IMR-90 (cell line): ENCODE results near the gene TUBGCP3. TPM values are rescaled to one million over a fixed set of nuclear protein-coding genes. Genes with fewer than 3 reads are reported as not detected.

Experiments used
- ATAC-seq: fragments of 200-7000 bp; cut with Tn5 transposase; 2 replicates; pipeline ENCODE4 v1.9.1; 2020; ENCODE audit warnings: low read depth, mild to moderate bottlenecking, moderate library complexity
- BruUV-seq: library from RNA; stranded (reverse); fragments of 400-500 nt; replicated peaks from 2 replicates; lab custom pipeline; 2021; lab: Mats Ljungman, UMichigan
- CTCF ChIA-PET: fragments of 300-600 bp; formaldehyde crosslinking; extraction: SDS; loops from one replicate; lab custom pipeline; 2021; ENCODE audit warnings: antibody characterized with exemption; lab: Yijun Ruan, JAX
- POLR2A ChIA-PET: fragments of 300-600 bp; sonication (Branson Sonifier 250); formaldehyde crosslinking; loops from one replicate; lab custom pipeline; 2022; ENCODE audit warnings: antibody characterized with exemption; ENCODE audit not compliant: unreplicated experiment; lab: Charles Lee
- DNase-seq: peaks from one replicate; pipeline ENCODE4 v3.0.0; 2013
- H2AFZ ChIP-seq: replicated peaks from 2 replicates; pipeline ENCODE3; 2013; ENCODE audit warnings: low read length, mild to moderate bottlenecking; ENCODE audit not compliant: poor library complexity
- H2AK5ac ChIP-seq: 2 replicates; pipeline ENCODE4 v1.6.1; 2013; ENCODE audit warnings: low read depth, low read length, inconsistent platforms
- H2AK9ac ChIP-seq: replicated peaks from 2 replicates; pipeline ENCODE3; 2013; ENCODE audit warnings: mild to moderate bottlenecking, low read depth, low read length, moderate library complexity; ENCODE audit not compliant: poor library complexity
- H2BK120ac ChIP-seq: 2 replicates; pipeline ENCODE4 v1.6.1; 2013; ENCODE audit warnings: low read depth, low read length, inconsistent platforms
- H2BK15ac ChIP-seq: 3 replicates; pipeline ENCODE4 v1.6.1; 2013; ENCODE audit warnings: low read depth, low read length, inconsistent platforms
- H2BK20ac ChIP-seq: 2 replicates; pipeline ENCODE4 v1.6.1; 2013; ENCODE audit warnings: low read depth, mild to moderate bottlenecking, inconsistent platforms, low read length, moderate library complexity
- H2BK5ac ChIP-seq: 2 replicates; pipeline ENCODE4 v1.6.1; 2013; ENCODE audit warnings: mild to moderate bottlenecking, low read depth, low read length, inconsistent platforms; ENCODE audit not compliant: poor library complexity, severe bottlenecking
- H3K14ac ChIP-seq: replicated peaks from 2 replicates; pipeline ENCODE4 v1.6.1; 2013; ENCODE audit warnings: low read depth, low read length, inconsistent platforms
- H3K18ac ChIP-seq: 2 replicates; pipeline ENCODE4 v1.6.1; 2013; ENCODE audit warnings: low read depth, low read length, control low read depth
- H3K23ac ChIP-seq: 2 replicates; pipeline ENCODE4 v1.6.1; 2013; ENCODE audit warnings: low read depth, low read length, inconsistent platforms
- H3K27ac ChIP-seq: 2 replicates; pipeline ENCODE4 v1.5.1; 2013; ENCODE audit warnings: mild to moderate bottlenecking, control low read depth, low read length; ENCODE audit not compliant: insufficient read depth
- H3K27me3 ChIP-seq: 2 replicates; pipeline ENCODE4 v1.6.1; 2013; ENCODE audit warnings: low read length; ENCODE audit not compliant: control insufficient read depth, insufficient read depth
- H3K36me3 ChIP-seq: 2 replicates; pipeline ENCODE4 v1.6.1; 2013; ENCODE audit warnings: low read length, mixed read lengths; ENCODE audit not compliant: control insufficient read depth, insufficient read depth
- H3K4ac ChIP-seq: 2 replicates; pipeline ENCODE4 v1.6.1; 2013; ENCODE audit warnings: low read depth, low read length, inconsistent platforms
- H3K4me1 ChIP-seq: 2 replicates; pipeline ENCODE4 v1.6.1; 2013; ENCODE audit warnings: low read length, mixed read lengths; ENCODE audit not compliant: control insufficient read depth, insufficient read depth
- H3K4me2 ChIP-seq: 2 replicates; pipeline ENCODE4 v1.6.1; 2013; ENCODE audit warnings: low read depth, mild to moderate bottlenecking, control low read depth, low read length, moderate library complexity
- H3K4me3 ChIP-seq: 2 replicates; pipeline ENCODE4 v1.5.1; 2013; ENCODE audit warnings: low read depth, mild to moderate bottlenecking, control low read depth, low read length, moderate library complexity; ENCODE audit not compliant: insufficient read depth
- H3K56ac ChIP-seq: 2 replicates; pipeline ENCODE4 v1.6.1; 2013; ENCODE audit warnings: low read length, inconsistent platforms; ENCODE audit not compliant: insufficient read depth; ENCODE audit errors: extremely low read depth
- H3K79me1 ChIP-seq, 2 experiments: 2 replicates each; pipeline ENCODE4 v1.6.1; 2013; ENCODE audit warnings: low read length in 2 of 2, inconsistent platforms in 1 of 2, low read depth in 1 of 2
- H3K9ac ChIP-seq: 2 replicates; pipeline ENCODE4 v1.6.1; 2013; ENCODE audit warnings: low read depth, low read length, control low read depth
- H3K9me1 ChIP-seq: 2 replicates; pipeline ENCODE4 v1.6.1; 2013; ENCODE audit warnings: low read length, inconsistent platforms; ENCODE audit not compliant: insufficient read depth
- H3K9me3 ChIP-seq: 2 replicates; pipeline ENCODE4 v1.6.1; 2013; ENCODE audit warnings: low read length; ENCODE audit not compliant: control insufficient read depth, insufficient read depth
- H4K20me1 ChIP-seq: 2 replicates; pipeline ENCODE4 v1.6.1; 2013; ENCODE audit warnings: low read length, inconsistent platforms; ENCODE audit not compliant: insufficient read depth
- H4K5ac ChIP-seq: 2 replicates; pipeline ENCODE4 v1.6.1; 2013; ENCODE audit warnings: mild to moderate bottlenecking, low read depth, low read length, control low read depth
- H4K8ac ChIP-seq, 2 experiments: 2 replicates each; pipeline ENCODE4 v1.6.1; 2013; ENCODE audit warnings: low read depth in 2 of 2, low read length in 2 of 2, control low read depth in 1 of 2, inconsistent platforms in 1 of 2
- H4K91ac ChIP-seq: 2 replicates; pipeline ENCODE4 v1.6.1; 2013; ENCODE audit warnings: low read depth, low read length, inconsistent platforms; ENCODE audit not compliant: insufficient read depth
- CEBPB ChIP-seq: IDR thresholded peaks from 2 replicates; pipeline ENCODE4 v1.6.1; 2012; ENCODE audit warnings: low read depth, low read length, improper control_type of control experiment
- CHD1 ChIP-seq: IDR thresholded peaks from 2 replicates; pipeline ENCODE4 v1.6.1; 2012; ENCODE audit warnings: low read depth, low read length, improper control_type of control experiment
- MAZ ChIP-seq: IDR thresholded peaks from 2 replicates; pipeline ENCODE4 v1.6.1; 2012; ENCODE audit warnings: low read depth, mild to moderate bottlenecking, low read length, improper control_type of control experiment, moderate library complexity, borderline replicate concordance
- NFE2L2 ChIP-seq: fragments of 150-350 bp; IDR thresholded peaks from 2 replicates; pipeline ENCODE4 v1.6.1; 2016; ENCODE audit warnings: low read depth, mild to moderate bottlenecking, low read length
- POLR2A ChIP-seq: IDR thresholded peaks from 2 replicates; pipeline ENCODE4 v1.6.1; 2012; ENCODE audit warnings: mild to moderate bottlenecking, low read depth, low read length
- RAD21 ChIP-seq: IDR thresholded peaks from 2 replicates; pipeline ENCODE4 v1.6.1; 2012; ENCODE audit warnings: low read length, improper control_type of control experiment
- RCOR1 ChIP-seq: IDR thresholded peaks from 2 replicates; pipeline ENCODE4 v1.6.1; 2012; ENCODE audit warnings: mild to moderate bottlenecking, low read length, improper control_type of control experiment; ENCODE audit not compliant: insufficient replicate concordance
- RFX5 ChIP-seq: IDR thresholded peaks from 2 replicates; pipeline ENCODE4 v1.8.0; 2012; ENCODE audit warnings: low read depth, mild to moderate bottlenecking, low read length, moderate library complexity
- WGBS, 2 experiments: methylation state at CpG; one replicate each; pipeline versions ENCODE4 v1.1.5 to v1.1.7; 2013; ENCODE audit warnings: missing lambda C conversion rate in 2 of 2; ENCODE audit not compliant: insufficient read length in 1 of 2; ENCODE audit errors: extremely low coverage in 2 of 2; 5-methylcytosine and 5-hydroxymethylcytosine counted together
- dilution Hi-C: fragments of 300-500 bp; cut with HindIII; formaldehyde crosslinking; loops from one replicate; pipeline ENCODE4 v1.14.3; 2018; ENCODE audit warnings: low sequenced_read_pairs; ENCODE audit not compliant: unreplicated experiment
- in situ Hi-C: fragments of 300-500 bp; cut with MboI; formaldehyde crosslinking; loops from 3 replicates; pipeline ENCODE4 v1.14.3; 2019; ENCODE audit warnings: low sequenced_read_pairs, inconsistent platforms, mixed read lengths
- intact Hi-C: fragments of 100-400 bp; cut with micrococcal nuclease; formaldehyde crosslinking; loops from 2 replicates; pipeline ENCODE4 v1.10.0; 2022
- polyA plus RNA-seq, 3 experiments: library from polyadenylated mRNA; depleted of rRNA; stranded (reverse); fragments of >200 nt; gene quantifications; 2 replicates each; pipeline ENCODE4 v1.2.3, GENCODE V29; 2012; ENCODE audit warnings: low replicate concordance in 1 of 3
- total RNA-seq: library from RNA; depleted of rRNA; stranded (reverse); fragments of >200 nt; gene quantifications from 2 replicates; pipeline ENCODE4 v1.2.3, GENCODE V29; 2012
- TF ChIP-seq, protein P1 (sequence below): fragments of 150-350 bp; IDR thresholded peaks from 2 replicates; pipeline ENCODE4 v1.6.1; 2016; ENCODE audit warnings: low read depth, mild to moderate bottlenecking, low read length, moderate library complexity, borderline replicate concordance
- TF ChIP-seq, protein P2 (sequence below): fragments of 150-350 bp; IDR thresholded peaks from 2 replicates; pipeline ENCODE4 v1.6.1; 2017; ENCODE audit warnings: mild to moderate bottlenecking, antibody characterized with exemption, low read length, low read depth
- TF ChIP-seq, protein P3 (sequence below): conservative IDR thresholded peaks from 2 replicates; pipeline ENCODE4 v1.5.1; 2012; ENCODE audit warnings: mild to moderate bottlenecking, low read depth, low read length, improper control_type of control experiment

Gene TUBGCP3
- total and polyA plus RNA-seq, 2 of the 4 experiments (the other 2 are of a cell fraction), result 16.0 to 17.8 TPM

GRCh38 chr13:112606109-112607001 lies 18.4 kb upstream of the TUBGCP3 start (continued):
- no peak for TF ChIP-seq RCOR1
- TF ChIP-seq CEBPB, result no peak
- TF ChIP-seq MAZ, result peak; percentile 61; the same call in 1 of the 2 replicates
- TF ChIP-seq NFE2L2, result no peak

- Histone ChIP-seq H2BK20ac (no peak overlapping the region), H3K79me1 (no peaks in the 10 kb centered on the region), H3K18ac (no peak overlapping the region), H2AFZ (peak overlapping the region; percentile 59), H4K8ac (peak overlapping the region; percentile 1 to 51; a peak in 1 of 4 replicates), H3K4ac (no peak overlapping the region), H2AK5ac (0 out of 2 replicates have a peak overlapping the region, but pooled peaks have one; percentile 32), H2BK5ac (no peak overlapping the region), H3K23ac (no peak overlapping the region), H3K4me3 (no peak overlapping the region), H3K14ac (no peak overlapping the region), H2AK9ac (peak overlapping the region; percentile 1), H3K4me1 (no peaks in the 10 kb centered on the region; the same call in 1 of the 2 replicates), H3K9ac (no peak overlapping the region), H4K20me1 (no peaks in the 10 kb centered on the region), H3K56ac (no peak overlapping the region), H3K9me3 (no peaks in the 10 kb centered on the region), H3K27me3 (peaks cover 13% of the 10 kb centered on the region), H3K36me3 (no peaks in the 10 kb centered on the region), H3K9me1 (no peaks in the 10 kb centered on the region), H2BK15ac (no peak overlapping the region), H2BK120ac (no peak overlapping the region), H4K5ac (no peak overlapping the region), H3K27ac (no peak overlapping the region), H4K91ac (no peak overlapping the region), H3K4me2 (peak overlapping the region; percentile 93; the same call in 1 of the 2 replicates)
- ChIA-PET CTCF (interaction anchor here (0.6 to 1.0 kb wide), 4 partner anchors 9 to 268 kb away, joined by 3 read pairs; no protein-coding TSS in a partner anchor), POLR2A (no interaction called here)
- intact Hi-C loops, result loop anchor here (10.0 kb wide), 1 partner anchor 91 kb away; no protein-coding TSS in a partner anchor
- dilution Hi-C loops, result no loop called here
- no TSS peak for BruUV-seq
- ATAC-seq, result no peak
- in situ Hi-C loops, result loop anchor here (5.0 to 25.0 kb wide), 2 partner anchors 518 to 1133 kb away; no protein-coding TSS in a partner anchor
- no peak for DNase-seq
- 100% methylated on average over 5 of the region's 18 CpGs; no CpG with 5 or more reads in 1 of the 2 experiments for WGBS, 2 experiments
- TF ChIP-seq CHD1, result no peak
- no peak for TF ChIP-seq POLR2A
- TF ChIP-seq, protein P1, sequence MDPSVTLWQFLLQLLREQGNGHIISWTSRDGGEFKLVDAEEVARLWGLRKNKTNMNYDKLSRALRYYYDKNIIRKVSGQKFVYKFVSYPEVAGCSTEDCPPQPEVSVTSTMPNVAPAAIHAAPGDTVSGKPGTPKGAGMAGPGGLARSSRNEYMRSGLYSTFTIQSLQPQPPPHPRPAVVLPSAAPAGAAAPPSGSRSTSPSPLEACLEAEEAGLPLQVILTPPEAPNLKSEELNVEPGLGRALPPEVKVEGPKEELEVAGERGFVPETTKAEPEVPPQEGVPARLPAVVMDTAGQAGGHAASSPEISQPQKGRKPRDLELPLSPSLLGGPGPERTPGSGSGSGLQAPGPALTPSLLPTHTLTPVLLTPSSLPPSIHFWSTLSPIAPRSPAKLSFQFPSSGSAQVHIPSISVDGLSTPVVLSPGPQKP, result no peak
- TF ChIP-seq, protein P2, sequence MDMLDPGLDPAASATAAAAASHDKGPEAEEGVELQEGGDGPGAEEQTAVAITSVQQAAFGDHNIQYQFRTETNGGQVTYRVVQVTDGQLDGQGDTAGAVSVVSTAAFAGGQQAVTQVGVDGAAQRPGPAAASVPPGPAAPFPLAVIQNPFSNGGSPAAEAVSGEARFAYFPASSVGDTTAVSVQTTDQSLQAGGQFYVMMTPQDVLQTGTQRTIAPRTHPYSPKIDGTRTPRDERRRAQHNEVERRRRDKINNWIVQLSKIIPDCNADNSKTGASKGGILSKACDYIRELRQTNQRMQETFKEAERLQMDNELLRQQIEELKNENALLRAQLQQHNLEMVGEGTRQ, result no peak
- TF ChIP-seq MAZ, result no peak
- TF ChIP-seq RFX5, result no peak
- no peak for TF ChIP-seq RAD21
- TF ChIP-seq, protein P3, sequence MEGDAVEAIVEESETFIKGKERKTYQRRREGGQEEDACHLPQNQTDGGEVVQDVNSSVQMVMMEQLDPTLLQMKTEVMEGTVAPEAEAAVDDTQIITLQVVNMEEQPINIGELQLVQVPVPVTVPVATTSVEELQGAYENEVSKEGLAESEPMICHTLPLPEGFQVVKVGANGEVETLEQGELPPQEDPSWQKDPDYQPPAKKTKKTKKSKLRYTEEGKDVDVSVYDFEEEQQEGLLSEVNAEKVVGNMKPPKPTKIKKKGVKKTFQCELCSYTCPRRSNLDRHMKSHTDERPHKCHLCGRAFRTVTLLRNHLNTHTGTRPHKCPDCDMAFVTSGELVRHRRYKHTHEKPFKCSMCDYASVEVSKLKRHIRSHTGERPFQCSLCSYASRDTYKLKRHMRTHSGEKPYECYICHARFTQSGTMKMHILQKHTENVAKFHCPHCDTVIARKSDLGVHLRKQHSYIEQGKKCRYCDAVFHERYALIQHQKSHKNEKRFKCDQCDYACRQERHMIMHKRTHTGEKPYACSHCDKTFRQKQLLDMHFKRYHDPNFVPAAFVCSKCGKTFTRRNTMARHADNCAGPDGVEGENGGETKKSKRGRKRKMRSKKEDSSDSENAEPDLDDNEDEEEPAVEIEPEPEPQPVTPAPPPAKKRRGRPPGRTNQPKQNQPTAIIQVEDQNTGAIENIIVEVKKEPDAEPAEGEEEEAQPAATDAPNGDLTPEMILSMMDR, result no peak
Measured at GRCh38 chr13:112605531-112605990, 17.6 kb upstream of the TUBGCP3 start.
